ENCODE data around the gene CHMP5. TPM values are rescaled to one million over a fixed set of nuclear protein-coding genes. Genes with fewer than 3 reads are reported as not detected.

The CHMP5 gene
- total RNA-seq, 2 donors from 2014 or later = 50.0 to 55.9 TPM

DNA sequence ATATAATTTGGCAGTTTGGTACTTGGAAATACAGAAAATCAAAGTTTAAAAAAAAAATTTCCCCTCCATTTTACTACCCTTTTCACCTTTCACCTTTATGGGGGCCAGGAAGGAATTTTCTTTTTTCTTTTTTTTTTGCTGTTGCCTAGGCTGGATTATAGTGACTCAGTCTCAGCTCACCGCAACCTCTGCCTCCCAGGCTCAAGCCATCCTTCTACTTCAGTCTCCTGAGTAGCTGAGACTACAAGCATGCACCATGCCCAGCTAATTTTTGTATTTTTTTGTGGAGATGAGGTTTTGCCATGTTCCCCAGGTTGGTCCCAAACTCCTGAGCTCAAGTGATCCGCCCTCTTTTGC is 9.1 kb downstream of the CHMP5 start:
- TF ChIP-seq, protein P1, sequence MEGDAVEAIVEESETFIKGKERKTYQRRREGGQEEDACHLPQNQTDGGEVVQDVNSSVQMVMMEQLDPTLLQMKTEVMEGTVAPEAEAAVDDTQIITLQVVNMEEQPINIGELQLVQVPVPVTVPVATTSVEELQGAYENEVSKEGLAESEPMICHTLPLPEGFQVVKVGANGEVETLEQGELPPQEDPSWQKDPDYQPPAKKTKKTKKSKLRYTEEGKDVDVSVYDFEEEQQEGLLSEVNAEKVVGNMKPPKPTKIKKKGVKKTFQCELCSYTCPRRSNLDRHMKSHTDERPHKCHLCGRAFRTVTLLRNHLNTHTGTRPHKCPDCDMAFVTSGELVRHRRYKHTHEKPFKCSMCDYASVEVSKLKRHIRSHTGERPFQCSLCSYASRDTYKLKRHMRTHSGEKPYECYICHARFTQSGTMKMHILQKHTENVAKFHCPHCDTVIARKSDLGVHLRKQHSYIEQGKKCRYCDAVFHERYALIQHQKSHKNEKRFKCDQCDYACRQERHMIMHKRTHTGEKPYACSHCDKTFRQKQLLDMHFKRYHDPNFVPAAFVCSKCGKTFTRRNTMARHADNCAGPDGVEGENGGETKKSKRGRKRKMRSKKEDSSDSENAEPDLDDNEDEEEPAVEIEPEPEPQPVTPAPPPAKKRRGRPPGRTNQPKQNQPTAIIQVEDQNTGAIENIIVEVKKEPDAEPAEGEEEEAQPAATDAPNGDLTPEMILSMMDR (IDR thresholded peaks at IDR 0.05) = no peak
- H3K4me1 ChIP-seq (ENCODE audit: control insufficient read depth in 1 of 2, low read depth in 2 of 2) = no peaks in the 10 kb centered on the region
- DNase-seq (ENCODE audit: low spot score) (no peak), ATAC-seq (ENCODE audit: insufficient number of reproducible peaks, low FRiP score, low read depth) (no peak)
- peaks cover 74% of the 10 kb centered on the region for H3K36me3 ChIP-seq
- no peaks in the 10 kb centered on the region for H3K27me3 ChIP-seq (replicated peaks; ENCODE audit: insufficient read depth)
- no peaks in the 10 kb centered on the region for H3K9me3 ChIP-seq
- no peak overlapping the region for H3K27ac ChIP-seq
- H3K4me3 ChIP-seq = no peak overlapping the region

GRCh38 chr9:33277484-33277883 is 12.6 kb downstream of the CHMP5 start:
- TF ChIP-seq, protein P1 (IDR thresholded peaks at IDR 0.05) = no peak
- Histone ChIP-seq H3K27me3 (replicated peaks; ENCODE audit: insufficient read depth) (no peaks in the 10 kb centered on the region), H3K4me1 (ENCODE audit: control insufficient read depth in 1 of 2, low read depth in 2 of 2) (no peaks in the 10 kb centered on the region), H3K36me3 (peaks cover 73% of the 10 kb centered on the region), H3K27ac (no peak overlapping the region), H3K9me3 (no peaks in the 10 kb centered on the region), H3K4me3 (no peak overlapping the region)
- DNase-seq (ENCODE audit: low spot score) (no peak), ATAC-seq (ENCODE audit: insufficient number of reproducible peaks, low FRiP score, low read depth) (no peak)

DNA sequence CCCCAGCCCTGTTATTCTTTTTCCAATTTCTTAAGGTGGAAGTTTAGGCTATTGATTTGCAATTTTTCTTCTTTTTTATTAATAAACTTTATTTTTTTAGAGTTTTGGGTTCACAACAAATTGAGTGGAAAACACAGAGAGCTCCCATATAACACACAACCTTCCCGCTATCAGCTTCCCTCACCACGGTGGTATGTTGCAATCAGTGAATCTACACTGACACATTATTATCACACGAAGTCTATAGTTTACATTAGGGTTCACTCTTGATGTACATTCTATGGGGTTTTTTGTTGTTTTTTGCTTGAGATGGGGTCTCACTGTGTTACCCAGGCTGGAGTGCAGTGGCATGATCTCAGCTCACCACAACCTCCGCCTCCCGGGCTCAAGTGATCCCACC is 20.7 kb downstream of the CHMP5 start:
- TF ChIP-seq, protein P1 (IDR thresholded peaks at IDR 0.05) = no peak
- peaks cover 15% of the 10 kb centered on the region for H3K36me3 ChIP-seq
- no peak for ATAC-seq (ENCODE audit: insufficient number of reproducible peaks, low FRiP score, low read depth)

DNA sequence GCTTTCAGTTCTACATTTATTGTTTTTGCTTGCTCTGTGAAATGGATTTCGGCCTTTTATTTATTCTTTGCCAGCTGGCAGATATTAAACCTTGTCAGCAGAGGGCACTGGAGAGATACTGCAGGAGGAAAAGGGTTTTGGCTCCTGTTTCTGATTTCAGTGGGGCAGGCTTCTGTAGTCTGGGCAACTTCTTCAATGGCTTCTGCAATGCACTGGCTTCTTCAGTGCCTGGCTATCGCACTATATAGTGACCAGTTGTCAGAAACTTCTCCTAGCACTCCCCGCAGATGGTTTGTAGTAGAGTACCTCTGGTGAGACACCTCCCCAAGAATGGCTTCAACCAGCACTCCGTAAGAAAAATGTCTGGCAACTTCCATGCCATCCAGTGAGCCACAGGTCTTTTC is 22.2 kb downstream of the CHMP5 start:
- no peak overlapping the region for H3K27ac ChIP-seq
- H3K27me3 ChIP-seq (replicated peaks; ENCODE audit: insufficient read depth) = no peaks in the 10 kb centered on the region
- H3K36me3 ChIP-seq = peaks cover 9% of the 10 kb centered on the region
- DNase-seq (ENCODE audit: low spot score) = no peak
- peaks cover 0 to 19% of the 10 kb centered on the region in 2 donors for H3K4me1 ChIP-seq (ENCODE audit: control insufficient read depth in 1 of 2, low read depth in 2 of 2)
- ATAC-seq (ENCODE audit: insufficient number of reproducible peaks, low FRiP score, low read depth) = no peak
- H3K9me3 ChIP-seq = no peaks in the 10 kb centered on the region
- TF ChIP-seq, protein P1 (IDR thresholded peaks at IDR 0.05) = peak; percentile 38
- H3K4me3 ChIP-seq = no peak overlapping the region

More for the DNA sequence above, 20.7 kb downstream of the CHMP5 start:
- DNase-seq (ENCODE audit: low spot score) = no peak
- no peak overlapping the region for H3K4me3 ChIP-seq
- H3K9me3 ChIP-seq = no peaks in the 10 kb centered on the region
- peaks cover 0 to 7% of the 10 kb centered on the region in 2 donors for H3K4me1 ChIP-seq (ENCODE audit: control insufficient read depth in 1 of 2, low read depth in 2 of 2)
- no peak overlapping the region for H3K27ac ChIP-seq
- no peaks in the 10 kb centered on the region for H3K27me3 ChIP-seq (replicated peaks; ENCODE audit: insufficient read depth)

DNA sequence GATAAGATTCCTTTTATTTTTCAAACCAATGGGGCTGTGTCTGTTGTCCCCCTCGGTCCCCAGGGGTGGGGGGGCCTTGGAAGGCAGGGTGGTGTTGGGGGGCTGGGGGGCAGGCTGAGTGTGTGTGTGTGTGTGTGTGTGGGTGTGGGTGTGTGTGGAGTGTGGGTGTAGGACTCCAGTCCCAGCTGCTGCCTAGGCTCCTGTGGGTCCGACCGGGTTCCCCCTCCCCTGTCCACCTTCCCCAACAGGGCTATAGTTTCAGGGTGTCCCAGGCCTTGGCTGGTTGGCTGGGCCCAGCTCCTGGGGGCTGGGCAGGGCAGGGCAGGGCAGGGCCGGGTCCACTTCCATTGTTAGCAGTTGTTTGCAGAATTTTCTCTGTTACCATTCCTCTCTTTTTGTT is 23.4 kb downstream of the CHMP5 start:
- no peak for ATAC-seq (ENCODE audit: insufficient number of reproducible peaks, low FRiP score, low read depth)
- Histone ChIP-seq H3K36me3 (no peaks in the 10 kb centered on the region), H3K27me3 (replicated peaks; ENCODE audit: insufficient read depth) (no peaks in the 10 kb centered on the region), H3K9me3 (no peaks in the 10 kb centered on the region), H3K4me3 (no peak overlapping the region), H3K27ac (no peak overlapping the region), H3K4me1 (ENCODE audit: control insufficient read depth in 1 of 2, low read depth in 2 of 2) (peaks cover 2 to 31% of the 10 kb centered on the region in 2 donors)
- TF ChIP-seq, protein P1 (IDR thresholded peaks at IDR 0.05) = no peak
- no peak for DNase-seq (ENCODE audit: low spot score)
